Embryonic facial prominence (tissue), 1 donor: ENCODE data around the gene GSTP1.
"Not testable (repeated sequence)": the region's sequence is repeated elsewhere in the genome, so short reads cannot be mapped to it uniquely, and the experiment has no call there.

Source experiments
- DNase-seq: peaks from one replicate; pipeline ENCODE4 v3.0.0-alpha.2; 2016; ENCODE audit errors: extremely low spot score

GSTP1 gene

GRCh38 chr11:67583247-67584204 lies at the start of gene GSTP1:
GSTP1 (plus strand) TSS chr11:67583812; CDS start chr11:67583844, 32 bp downstream.
- DNase-seq = peak; percentile 74

DNA sequence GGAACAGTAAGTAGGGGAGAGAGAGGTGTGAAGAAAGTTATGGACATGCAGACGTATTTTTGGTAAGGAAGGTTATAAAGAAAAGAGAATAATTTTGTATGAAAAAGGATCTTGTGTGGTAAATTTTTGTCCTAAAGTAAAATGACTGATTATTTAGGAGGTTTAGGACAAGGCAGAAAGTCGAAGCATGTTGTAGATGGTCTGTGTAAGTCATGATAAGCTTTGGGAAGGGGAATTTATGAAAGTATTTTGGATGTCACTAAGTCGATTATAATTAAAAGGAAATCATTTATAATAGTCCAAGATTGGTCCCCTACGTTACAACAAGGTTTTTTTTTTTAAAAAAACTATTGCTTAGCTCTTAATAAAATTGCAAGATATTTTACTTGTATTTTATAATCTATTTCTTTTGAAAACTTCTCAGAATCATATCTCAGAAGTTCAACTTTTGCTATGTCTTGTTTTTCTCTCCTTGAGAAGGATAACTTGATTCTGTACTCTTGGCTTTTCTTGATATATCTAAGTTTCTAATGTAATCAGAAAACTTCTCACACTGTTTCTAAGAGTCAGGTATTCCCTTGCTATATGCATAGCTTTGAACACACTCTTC lies 49.4 kb upstream of the GSTP1 start:
- DNase-seq = no peak

GRCh38 chr11:67535561-67535960 lies 48.1 kb upstream of the GSTP1 start:
- DNase-seq = no peak

- no peak for DNase-seq
These were observed 45.3 kb upstream of the GSTP1 start for GRCh38 chr11:67538306-67538705.

- DNase-seq = no peak
These were observed 44.6 kb upstream of the GSTP1 start for GRCh38 chr11:67538823-67539505.

DNA sequence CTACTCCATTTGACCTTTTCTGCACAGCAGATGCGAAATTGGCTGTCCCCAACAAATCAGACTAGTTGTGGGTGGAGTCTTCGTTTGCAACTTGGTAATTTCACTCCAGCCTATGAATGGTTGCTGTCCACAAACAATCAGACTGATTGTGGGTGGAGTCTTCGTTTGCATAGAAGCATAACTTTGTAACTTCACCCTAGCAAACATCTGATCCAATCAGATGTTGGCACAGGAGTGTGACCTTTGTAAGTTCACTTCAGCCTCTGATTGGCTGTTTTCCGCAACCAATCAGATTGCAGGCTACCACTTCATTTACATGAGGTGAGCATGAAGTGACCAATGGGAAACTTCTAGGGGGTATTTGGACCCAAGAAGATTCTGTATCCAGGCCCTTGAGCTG lies 44.1 kb upstream of the GSTP1 start:
- no peak for DNase-seq

- DNase-seq = no peak
These were observed 42.4 kb upstream of the GSTP1 start for GRCh38 chr11:67541198-67541597.

DNA sequence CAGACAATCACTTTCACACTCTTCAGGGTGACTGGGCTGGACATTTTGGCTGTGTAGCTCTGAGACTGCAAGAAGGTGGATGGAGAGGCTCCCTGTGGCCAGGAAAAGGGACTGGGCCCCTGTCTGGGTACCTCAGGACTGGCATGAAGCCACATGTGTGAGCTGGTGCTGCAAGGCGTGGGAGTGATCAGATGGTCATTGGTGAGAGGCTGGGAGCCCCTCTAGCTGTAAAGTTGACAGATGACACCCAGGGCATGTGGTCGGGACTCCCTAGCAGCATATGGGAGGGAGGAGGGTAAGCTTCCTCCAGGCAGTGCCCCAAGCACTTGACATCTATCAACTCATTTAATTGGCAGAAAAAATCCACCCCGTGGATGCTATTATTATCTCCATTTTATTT lies 41.4 kb upstream of the GSTP1 start:
- DNase-seq = no peak

GRCh38 chr11:67542971-67543370 lies 40.6 kb upstream of the GSTP1 start:
- no peak for DNase-seq

- no peak for DNase-seq
These were observed 40.0 kb upstream of the GSTP1 start for GRCh38 chr11:67543585-67543984.

DNA sequence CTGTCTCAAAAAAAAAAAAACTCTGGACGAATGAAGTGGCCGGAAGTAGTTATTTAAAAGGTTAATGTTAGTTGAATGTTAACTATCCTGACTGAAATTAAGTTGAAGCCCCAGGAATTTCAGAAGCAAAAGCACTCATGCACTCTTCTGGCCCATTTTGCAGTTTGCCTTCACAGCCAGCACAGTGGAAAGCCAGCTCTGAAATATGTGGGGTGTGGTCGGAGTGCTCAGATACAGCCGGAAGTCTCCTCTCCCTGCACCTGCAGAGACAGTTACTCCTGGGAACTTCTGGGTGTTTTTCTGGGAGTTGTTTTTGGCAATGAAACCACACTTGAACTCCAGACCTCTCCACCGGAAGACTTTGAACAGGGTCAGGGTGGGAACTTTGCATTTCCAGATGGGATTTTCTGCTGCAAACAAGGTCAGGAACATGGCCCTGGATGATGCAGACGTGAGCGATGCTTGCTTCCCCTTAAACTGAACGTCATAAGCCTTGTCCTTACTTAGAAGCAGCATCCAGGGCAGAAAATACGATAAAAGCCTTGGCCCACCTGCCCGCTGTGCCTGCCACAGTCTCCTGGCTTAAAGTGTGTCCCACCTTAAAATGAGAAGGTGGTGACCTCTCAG lies 38.9 kb upstream of the GSTP1 start:
- no peak for DNase-seq

DNA sequence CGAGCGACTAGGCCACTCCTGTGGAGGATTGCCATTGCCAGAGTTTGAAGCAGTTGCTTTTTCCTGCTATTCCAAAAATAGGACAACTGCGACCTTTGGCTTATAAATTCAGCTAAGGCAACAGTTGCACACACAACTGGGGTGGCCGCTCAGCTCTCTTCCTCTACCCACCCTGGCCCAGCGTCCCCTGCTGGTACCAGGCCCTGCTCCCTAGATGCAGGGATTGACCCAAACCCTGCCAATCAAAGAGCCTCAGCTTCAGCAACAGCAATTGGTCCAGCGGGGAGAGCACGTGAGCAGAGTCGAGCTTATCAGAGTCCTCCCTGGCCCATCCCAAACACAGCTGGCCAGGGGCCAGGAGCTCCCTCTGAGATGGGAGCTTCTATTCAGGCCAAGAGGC lies 38.3 kb upstream of the GSTP1 start:
- no peak for DNase-seq

DNA sequence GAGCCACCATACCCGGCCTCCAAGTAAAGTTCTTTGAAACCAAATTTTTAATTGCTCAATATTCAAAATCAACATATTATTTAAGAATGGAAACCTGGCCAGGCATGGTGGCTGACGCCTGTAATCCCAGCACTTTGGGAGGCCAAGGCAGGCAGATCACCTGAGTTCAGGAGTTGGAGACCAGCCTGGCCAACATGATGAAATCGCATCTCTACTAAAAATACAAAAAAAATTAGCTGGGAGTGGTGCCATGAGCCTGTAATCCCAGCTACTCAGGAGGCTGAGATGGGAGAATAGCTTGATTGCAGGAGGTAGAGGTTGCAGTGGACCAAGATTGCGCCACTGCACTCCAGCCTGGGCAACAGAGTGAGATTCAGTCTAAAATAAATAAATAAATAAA lies 35.5 kb upstream of the GSTP1 start:
- DNase-seq = not testable (repeated sequence)

DNA sequence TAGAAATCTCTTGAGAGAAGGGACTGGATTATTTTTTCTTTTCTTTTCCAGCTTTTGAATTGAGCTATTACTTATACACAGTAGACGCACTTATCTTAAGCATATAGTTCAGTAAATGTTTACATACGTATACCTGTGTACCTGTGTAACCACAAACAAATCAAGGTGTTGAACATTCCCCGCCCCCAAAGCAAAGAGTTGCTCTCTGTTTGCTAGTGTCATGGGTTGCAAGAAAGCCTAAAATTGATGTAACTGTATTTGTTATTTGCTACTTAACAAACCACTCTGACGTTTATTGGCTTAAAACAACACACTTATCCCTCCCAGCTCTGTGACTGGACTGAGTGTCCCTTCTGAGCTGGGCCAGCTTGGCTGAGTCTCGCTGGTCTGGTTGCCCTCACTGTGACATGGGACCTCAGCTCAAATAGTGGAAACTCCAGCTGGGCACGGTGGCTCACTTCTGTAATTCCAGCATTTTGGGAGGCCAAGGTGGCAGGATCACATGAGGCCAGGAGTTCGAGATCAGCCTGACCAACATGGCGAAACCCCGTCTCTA lies 35.0 kb upstream of the GSTP1 start:
- DNase-seq = no peak

- no peak for DNase-seq
These were observed 32.5 kb upstream of the GSTP1 start for GRCh38 chr11:67551127-67551526.

- DNase-seq = not testable (repeated sequence)
These were observed 31.9 kb upstream of the GSTP1 start for GRCh38 chr11:67551697-67552096.

DNA sequence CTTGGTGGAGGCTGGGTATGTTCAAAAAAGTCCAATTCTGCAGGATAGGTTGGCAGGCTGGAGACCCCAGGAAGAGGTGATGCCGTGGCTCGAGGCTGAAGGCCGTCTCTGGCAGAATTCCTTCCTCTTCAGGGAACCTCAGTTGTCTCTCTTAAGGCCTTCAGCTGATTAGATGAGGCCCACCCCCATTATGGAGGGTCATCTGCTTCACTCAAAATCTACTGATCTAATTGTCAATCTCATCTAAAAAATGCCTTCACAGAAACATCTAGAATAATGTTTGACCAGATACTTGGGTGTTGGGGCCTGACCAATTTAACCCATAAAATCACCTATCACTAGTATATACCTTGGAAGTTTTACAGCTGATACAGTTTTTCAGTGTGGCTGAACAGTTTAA lies 27.4 kb upstream of the GSTP1 start:
- DNase-seq = no peak

DNA sequence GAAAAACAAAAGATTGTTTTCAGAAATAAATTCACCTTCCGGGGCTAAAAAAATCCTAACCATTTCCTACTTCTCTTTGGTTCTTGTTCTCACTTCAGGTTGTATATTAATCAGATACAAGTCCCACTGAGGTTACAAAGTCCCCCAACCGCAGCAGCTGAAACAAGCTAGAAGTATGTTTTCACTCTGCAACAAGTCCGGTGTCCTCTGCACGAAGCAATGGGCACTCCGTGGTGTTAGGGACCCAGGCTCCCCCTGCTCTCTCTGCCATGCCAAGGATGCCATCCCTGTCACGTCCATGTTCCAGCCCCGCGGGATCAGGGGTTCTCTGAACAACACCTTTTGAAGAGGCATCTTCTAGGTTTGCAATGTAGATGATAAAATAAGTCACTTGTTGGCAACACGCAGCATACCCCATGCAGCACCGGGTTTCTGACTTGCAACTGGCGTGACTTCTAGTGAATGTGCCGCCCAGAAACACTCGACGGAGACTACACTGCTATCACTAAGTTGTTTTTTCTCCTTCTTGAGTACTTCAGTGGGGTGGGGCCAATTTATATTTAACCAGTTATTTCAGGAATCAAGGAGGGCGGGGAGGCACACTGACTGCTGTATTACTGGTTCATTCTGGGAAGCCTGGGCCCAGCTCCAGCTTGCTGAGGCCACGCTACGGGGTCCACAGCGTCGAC lies 25.4 kb upstream of the GSTP1 start:
- DNase-seq = no peak

- no peak for DNase-seq
These were observed 21.5 kb upstream of the GSTP1 start for GRCh38 chr11:67561971-67562619.

DNA sequence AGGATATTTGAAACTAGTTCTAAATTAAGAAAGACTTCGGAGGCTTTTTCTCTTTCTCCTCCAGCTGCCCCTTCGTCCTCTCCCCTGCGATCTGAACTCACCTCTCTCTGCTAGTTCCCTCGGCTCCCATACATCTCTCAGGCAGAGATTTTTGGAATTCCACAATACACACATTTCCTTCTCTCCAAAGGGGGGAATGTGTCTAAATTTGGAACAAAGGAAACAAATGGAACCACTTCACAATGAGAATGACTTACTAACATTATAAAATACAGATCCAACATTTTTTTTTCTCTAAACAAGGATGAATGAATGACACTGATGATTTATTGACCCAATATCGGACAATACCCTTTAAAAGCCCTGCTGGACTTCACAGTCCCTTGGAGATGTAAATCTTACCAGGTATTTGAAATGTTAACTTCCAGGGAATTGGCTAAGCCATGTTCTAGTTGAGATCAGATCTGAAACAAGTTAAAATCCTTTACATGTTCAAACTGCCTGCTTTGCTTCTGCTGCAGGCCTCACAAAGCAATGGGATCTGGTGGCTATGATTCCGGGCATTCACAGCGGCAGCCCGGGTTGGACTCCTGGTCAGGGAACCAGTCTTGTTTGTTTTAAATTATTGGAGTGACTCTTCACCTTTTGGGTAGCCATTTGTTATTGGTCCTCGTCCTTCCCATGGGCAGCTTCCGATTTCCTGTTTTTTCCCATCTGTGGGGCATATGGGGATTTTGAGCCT lies 20.5 kb upstream of the GSTP1 start:
- DNase-seq = no peak
